Gastrocnemius medialis (tissue), 4 donors: ENCODE data around the gene IRS2.

Experiments used
- CTCF ChIP-seq, 5 experiments: fragments of 450-650 bp in 3 of 5; fragments of 200-600 bp in 2 of 5; sonication (generic) in 2 of 5; IDR thresholded peaks in 4 of 5; conservative IDR thresholded peaks in 1 of 5; 1 replicate in 4 of 5; 2 replicates in 1 of 5; pipeline ENCODE4 v1.5.1; 2016 to 2019; ENCODE audit warnings: antibody characterized with exemption in 5 of 5, mild to moderate bottlenecking in 3 of 5, moderate library complexity in 3 of 5
- POLR2A ChIP-seq, 2 donors: fragments of 450-650 bp; IDR thresholded peaks; one replicate each; pipeline ENCODE4 v1.6.1; 2017; ENCODE audit warnings: antibody characterized with exemption in 2 of 2, mild to moderate bottlenecking in 2 of 2, moderate library complexity in 2 of 2

- no peak for TF ChIP-seq CTCF (IDR thresholded peaks at IDR 0.05 in 4 of 5, conservative IDR thresholded peaks at IDR 0.05 in 1 of 5)
- no peak for TF ChIP-seq POLR2A (IDR thresholded peaks at IDR 0.05)
Observed at GRCh38 chr13:109740121-109740520, 46.3 kb downstream of the IRS2 start.
